ENCODE measurements around the gene LOXL4. TPM values are rescaled to one million over a fixed set of nuclear protein-coding genes. Genes with fewer than 3 reads are reported as not detected.
A peak's percentile ranks its signal among the peaks of the same experiment; 100 is the strongest.

Gene LOXL4
- total RNA-seq, 4 donors from 2014 or later = 1.6 to 6.9 (median 4.7) TPM

DNA sequence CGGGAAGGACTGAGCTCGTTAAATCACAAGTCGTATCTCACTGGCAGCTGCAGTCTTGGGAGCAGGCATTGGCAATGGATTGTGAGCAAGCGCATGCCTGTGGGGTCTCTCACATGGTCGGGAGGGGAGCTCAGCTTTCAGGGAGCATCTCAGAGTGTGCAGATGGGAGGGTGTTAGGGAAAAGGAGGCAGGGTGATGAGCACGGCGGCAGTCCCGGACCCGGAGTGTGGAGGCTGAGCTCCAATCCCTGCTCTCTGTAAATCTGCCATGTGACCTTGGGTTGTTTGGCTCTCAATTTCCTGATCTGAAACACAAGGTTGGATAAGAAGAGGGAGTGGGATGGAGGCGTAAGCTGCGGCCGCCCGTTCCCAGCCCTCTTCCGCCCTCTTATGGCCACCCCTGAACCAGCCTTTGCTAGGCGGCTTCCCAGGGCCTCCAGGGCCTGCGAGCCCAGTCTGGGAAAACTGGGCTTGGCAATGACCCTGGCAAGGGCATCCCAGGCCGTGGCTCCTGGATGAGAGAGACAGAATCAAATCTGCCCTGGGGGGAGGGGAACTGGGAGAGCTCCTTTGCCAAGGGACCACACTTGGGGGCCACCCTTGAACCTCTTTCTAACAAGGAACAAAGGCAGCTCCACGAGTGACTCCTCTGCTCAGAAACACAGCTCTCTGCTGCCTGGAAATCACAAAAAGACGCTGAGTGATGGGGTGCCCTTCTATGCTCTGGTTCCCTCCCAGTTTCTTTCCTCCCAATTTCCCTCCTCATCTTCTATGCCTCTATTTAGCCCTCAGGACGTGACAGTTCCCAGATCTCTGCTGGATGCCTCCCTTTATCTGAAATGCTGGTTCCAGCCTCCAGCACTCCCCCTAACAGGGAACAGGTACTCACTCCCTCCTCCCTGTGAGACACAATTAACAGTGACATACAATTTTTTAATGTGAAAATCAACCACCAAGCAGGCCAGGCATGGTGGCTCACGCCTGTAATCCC, 41.7 kb upstream of the LOXL4 start:
- ATAC-seq = peak; percentile 75
- H3K9me3 ChIP-seq = no peaks in the 10 kb centered on the region
- H3K4me1 ChIP-seq = peaks cover 19% of the 10 kb centered on the region in 2 donors
- in situ Hi-C loops (cut with MboI; ENCODE audit: low sequenced_read_pairs in 4 of 4) (loop anchor here in 1 of 4 donors (5.0 kb wide), 2 partner anchors 42 to 142 kb away; partner anchors contain the start of gene LOXL4), intact Hi-C loops (cut with DNase I; ENCODE audit: low total_unique reads) (loop anchor here (1.0 to 10.0 kb wide), 3 partner anchors 47 to 1125 kb away; partner anchors contain the start of gene GOT1)
- DNase-seq = peak; percentile 53 to 69
- H3K36me3 ChIP-seq = no peaks in the 10 kb centered on the region
- no peaks in the 10 kb centered on the region for H3K27me3 ChIP-seq
- peak overlapping the region in 3 of 4 donors; percentile 2 to 32 (median 5) for H3K27ac ChIP-seq
- no peak for TF ChIP-seq POLR2A (IDR thresholded peaks at IDR 0.05)
- TF ChIP-seq CTCF (IDR thresholded peaks at IDR 0.05 in 4 of 5, conservative IDR thresholded peaks at IDR 0.05 in 1 of 5) = peak; percentile 74 to 89 (median 83)
- H3K4me3 ChIP-seq = no peak overlapping the region

DNA sequence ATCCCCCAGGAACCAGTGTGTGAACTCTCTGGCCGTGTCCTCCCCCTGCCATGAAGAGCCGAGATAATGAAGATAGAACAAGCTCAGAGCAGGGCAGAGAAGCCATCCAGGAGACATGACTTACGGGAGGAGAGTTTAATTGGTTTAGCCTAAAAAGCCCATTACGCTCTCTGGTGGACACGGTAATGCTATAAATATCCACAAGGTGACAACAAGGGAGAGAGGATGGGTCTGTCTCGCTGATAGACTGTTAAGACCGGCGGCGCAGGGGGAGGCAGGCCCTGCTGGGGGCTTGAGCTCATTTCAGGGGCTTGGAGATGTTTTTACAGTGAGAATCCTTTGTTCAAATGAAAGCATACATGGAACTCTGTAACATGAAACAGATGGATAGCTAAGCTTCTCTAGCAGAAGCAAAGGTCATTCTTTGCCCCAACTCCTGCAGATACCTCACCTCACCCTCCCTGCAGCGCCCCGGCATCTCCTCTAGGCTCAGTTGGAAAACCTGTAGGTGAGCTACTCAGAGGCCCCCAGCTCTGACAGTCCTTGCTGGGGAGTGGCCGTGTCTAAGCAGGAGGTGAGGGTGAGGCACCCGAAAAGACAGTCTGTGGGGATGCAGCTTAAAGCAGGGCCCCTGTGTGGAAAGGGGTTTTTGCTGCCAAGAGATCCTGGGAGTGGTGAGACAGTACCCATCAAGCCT, 40.8 kb upstream of the LOXL4 start:
- TF ChIP-seq POLR2A (IDR thresholded peaks at IDR 0.05) (no peak), CTCF (IDR thresholded peaks at IDR 0.05 in 4 of 5, conservative IDR thresholded peaks at IDR 0.05 in 1 of 5) (no peak)
- no peak for ATAC-seq
- Histone ChIP-seq H3K4me1 (peaks cover 10 to 11% of the 10 kb centered on the region in 2 donors), H3K27ac (no peak overlapping the region), H3K36me3 (no peaks in the 10 kb centered on the region), H3K9me3 (no peaks in the 10 kb centered on the region), H3K27me3 (no peaks in the 10 kb centered on the region), H3K4me3 (no peak overlapping the region)
- intact Hi-C loops (cut with DNase I; ENCODE audit: low total_unique reads) = loop anchor here (1.0 kb wide), 1 partner anchor 47 kb away; no protein-coding TSS in a partner anchor
- DNase-seq = no peak
- in situ Hi-C loops (cut with MboI; ENCODE audit: low sequenced_read_pairs in 4 of 4) = loop anchor here in 1 of 4 donors (5.0 kb wide), 2 partner anchors 42 to 142 kb away; partner anchors contain the start of gene LOXL4

DNA sequence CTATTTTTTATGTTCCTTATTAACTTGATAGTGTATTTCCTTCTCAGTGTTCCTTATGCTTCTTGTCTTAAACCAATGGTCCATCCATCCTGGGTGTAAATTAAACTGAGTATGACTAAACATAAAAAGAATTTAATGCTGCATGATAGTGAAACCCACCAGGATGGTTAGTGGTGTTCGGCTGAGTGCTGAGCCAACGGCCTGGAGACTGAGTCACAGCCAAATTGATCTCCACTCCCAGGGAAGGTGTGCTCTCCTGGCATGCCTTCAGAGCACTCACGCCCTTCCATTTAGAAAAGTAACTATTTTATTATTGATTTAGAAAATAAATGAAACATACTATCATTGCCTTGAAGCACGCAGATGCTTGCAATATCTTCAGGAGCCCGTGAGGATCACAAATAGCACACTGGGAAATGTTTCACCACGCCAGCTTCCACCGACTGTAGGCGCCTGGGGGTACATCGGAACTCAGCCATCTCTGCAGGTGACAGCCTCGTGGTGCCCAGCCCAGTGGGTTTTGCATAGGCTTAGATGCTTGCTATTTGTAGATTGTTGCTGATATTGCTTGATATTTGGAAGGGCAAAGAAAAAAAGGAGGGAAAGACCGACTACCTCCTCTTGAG, 40.0 kb upstream of the LOXL4 start:
- Histone ChIP-seq H3K27me3 (no peaks in the 10 kb centered on the region), H3K9me3 (no peaks in the 10 kb centered on the region), H3K4me1 (peaks cover 3 to 6% of the 10 kb centered on the region in 2 donors), H3K4me3 (no peak overlapping the region), H3K36me3 (no peaks in the 10 kb centered on the region), H3K27ac (no peak overlapping the region)
- no peak for ATAC-seq
- intact Hi-C loops (cut with DNase I; ENCODE audit: low total_unique reads) (no loop called here), in situ Hi-C loops (cut with MboI; ENCODE audit: low sequenced_read_pairs in 4 of 4) (loop anchor here in 1 of 4 donors (5.0 kb wide), 2 partner anchors 41 to 141 kb away; partner anchors contain the start of gene LOXL4)
- no peak for DNase-seq
- TF ChIP-seq CTCF (IDR thresholded peaks at IDR 0.05 in 4 of 5, conservative IDR thresholded peaks at IDR 0.05 in 1 of 5) (no peak), POLR2A (IDR thresholded peaks at IDR 0.05) (no peak)

- no peak for ATAC-seq
- TF ChIP-seq CTCF (IDR thresholded peaks at IDR 0.05 in 4 of 5, conservative IDR thresholded peaks at IDR 0.05 in 1 of 5) = no peak
- TF ChIP-seq POLR2A (IDR thresholded peaks at IDR 0.05) = no peak
- Histone ChIP-seq H3K36me3 (no peaks in the 10 kb centered on the region), H3K9me3 (no peaks in the 10 kb centered on the region), H3K4me3 (no peak overlapping the region), H3K27ac (no peak overlapping the region), H3K27me3 (no peaks in the 10 kb centered on the region), H3K4me1 (peaks cover 12 to 21% of the 10 kb centered on the region in 2 donors)
- in situ Hi-C loops (cut with MboI; ENCODE audit: low sequenced_read_pairs in 4 of 4) (loop anchor here in 1 of 4 donors (5.0 kb wide), 2 partner anchors 39 to 139 kb away; partner anchors contain the start of gene LOXL4), intact Hi-C loops (cut with DNase I; ENCODE audit: low total_unique reads) (no loop called here)
- DNase-seq = no peak
These were observed 38.5 kb upstream of the LOXL4 start for GRCh38 chr10:98306501-98306900.
